Right atrium auricular region (tissue), 2 donors: Measurements from ENCODE around the gene RNF183. TPM values are rescaled to one million over a fixed set of nuclear protein-coding genes. Genes with fewer than 3 reads are reported as not detected.
"Not testable (repeated sequence)": the region's sequence is repeated elsewhere in the genome, so short reads cannot be mapped to it uniquely, and the experiment has no call there.

Experiments used
- DNase-seq: peaks from one replicate; pipeline ENCODE4 v3.0.0-alpha.2; 2019; ENCODE audit warnings: low spot score
- H3K27ac ChIP-seq, 2 donors: fragments of 200-600 bp; sonication (generic); 1 replicate in 1 of 2; 2 replicates in 1 of 2; pipeline ENCODE4 v1.5.1; 2016 to 2019
- H3K27me3 ChIP-seq, 2 donors: fragments of 200-600 bp; sonication (generic); one replicate each; pipeline versions ENCODE4 v1.5.1 to v1.6.0; 2017 to 2019
- H3K36me3 ChIP-seq: fragments of 200-600 bp; sonication (generic); one replicate; pipeline ENCODE4 v1.5.1; 2016
- H3K4me1 ChIP-seq, 2 donors: fragments of 200-600 bp; sonication (generic); one replicate each; pipeline versions ENCODE4 v1.5.1 to v1.6.0; 2017 to 2019
- H3K4me3 ChIP-seq, 2 donors: fragments of 200-600 bp; sonication (generic); 1 replicate in 1 of 2; 2 replicates in 1 of 2; pipeline ENCODE4 v1.5.1; 2017 to 2019; ENCODE audit warnings: mild to moderate bottlenecking in 1 of 2, moderate library complexity in 1 of 2
- H3K9me3 ChIP-seq, 2 donors: fragments of 200-600 bp; sonication (generic); one replicate each; pipeline ENCODE4 v1.5.1; 2019
- total RNA-seq, 2 donors: library from RNA; depleted of rRNA; stranded (reverse); fragments of >200 nt; gene quantifications; one replicate each; pipeline ENCODE4 v1.1.0, GENCODE V29; 2016
- TF ChIP-seq, protein P1 (sequence below), 2 donors: fragments of 200-600 bp; sonication (generic); IDR thresholded peaks; one replicate each; pipeline ENCODE4 v1.5.1; 2019; ENCODE audit warnings: antibody characterized with exemption in 2 of 2

Gene RNF183
- total RNA-seq, 2 donors from 2014 or later: not detected

DNA sequence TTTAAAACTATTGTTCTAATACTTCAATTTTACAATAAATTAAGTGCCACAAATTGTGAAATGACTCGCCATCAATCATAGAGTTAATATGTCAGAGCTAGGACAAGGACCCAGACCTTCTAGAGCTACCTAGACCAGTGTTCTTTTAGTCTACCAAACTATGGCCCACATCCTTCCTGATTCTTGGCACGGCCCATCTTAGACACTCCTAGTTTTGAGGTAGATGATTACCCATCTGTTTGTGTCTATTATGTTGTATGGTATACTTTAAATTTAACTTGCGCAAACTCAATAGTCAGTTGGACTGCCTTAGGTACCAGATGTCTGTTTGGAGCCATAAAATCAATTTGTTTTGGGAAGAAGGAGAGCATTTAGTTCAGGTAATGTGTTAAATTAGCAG is 45.3 kb downstream of the RNF183 start:
- peaks cover 48% of the 10 kb centered on the region for H3K36me3 ChIP-seq
- no peak for DNase-seq
- H3K4me3 ChIP-seq: no peak overlapping the region

DNA sequence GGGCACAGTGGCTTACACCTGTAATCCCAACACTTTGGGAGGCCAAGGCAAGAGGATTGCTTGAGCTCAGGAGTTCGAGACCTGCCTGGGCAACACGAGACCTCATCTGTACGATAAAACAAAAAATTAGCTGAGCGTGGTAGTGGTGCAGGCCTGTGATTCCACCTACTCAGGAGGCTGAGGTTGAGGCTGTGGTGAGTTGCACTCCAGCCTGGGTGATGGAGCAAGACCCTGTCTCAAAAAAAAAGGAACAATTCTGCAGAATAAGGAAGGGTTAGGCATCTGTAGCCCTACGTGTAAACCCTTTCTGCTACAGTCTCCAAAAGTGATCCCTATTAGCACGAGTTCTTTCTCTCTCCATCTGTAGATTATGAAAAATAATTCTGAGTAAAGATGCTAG is 47.7 kb downstream of the RNF183 start:
- no peaks in the 10 kb centered on the region for H3K9me3 ChIP-seq
- H3K36me3 ChIP-seq: peaks cover 31% of the 10 kb centered on the region
- H3K27me3 ChIP-seq: no peaks in the 10 kb centered on the region
- H3K4me1 ChIP-seq: no peaks in the 10 kb centered on the region
- DNase-seq: no peak
- TF ChIP-seq, protein P1, sequence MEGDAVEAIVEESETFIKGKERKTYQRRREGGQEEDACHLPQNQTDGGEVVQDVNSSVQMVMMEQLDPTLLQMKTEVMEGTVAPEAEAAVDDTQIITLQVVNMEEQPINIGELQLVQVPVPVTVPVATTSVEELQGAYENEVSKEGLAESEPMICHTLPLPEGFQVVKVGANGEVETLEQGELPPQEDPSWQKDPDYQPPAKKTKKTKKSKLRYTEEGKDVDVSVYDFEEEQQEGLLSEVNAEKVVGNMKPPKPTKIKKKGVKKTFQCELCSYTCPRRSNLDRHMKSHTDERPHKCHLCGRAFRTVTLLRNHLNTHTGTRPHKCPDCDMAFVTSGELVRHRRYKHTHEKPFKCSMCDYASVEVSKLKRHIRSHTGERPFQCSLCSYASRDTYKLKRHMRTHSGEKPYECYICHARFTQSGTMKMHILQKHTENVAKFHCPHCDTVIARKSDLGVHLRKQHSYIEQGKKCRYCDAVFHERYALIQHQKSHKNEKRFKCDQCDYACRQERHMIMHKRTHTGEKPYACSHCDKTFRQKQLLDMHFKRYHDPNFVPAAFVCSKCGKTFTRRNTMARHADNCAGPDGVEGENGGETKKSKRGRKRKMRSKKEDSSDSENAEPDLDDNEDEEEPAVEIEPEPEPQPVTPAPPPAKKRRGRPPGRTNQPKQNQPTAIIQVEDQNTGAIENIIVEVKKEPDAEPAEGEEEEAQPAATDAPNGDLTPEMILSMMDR (IDR thresholded peaks at IDR 0.05): no peak
- H3K27ac ChIP-seq: no peak overlapping the region
- H3K4me3 ChIP-seq: no peak overlapping the region

More for the DNA sequence above, 45.3 kb downstream of the RNF183 start:
- Histone ChIP-seq H3K9me3 (no peaks in the 10 kb centered on the region), H3K4me1 (no peaks in the 10 kb centered on the region), H3K27ac (no peak overlapping the region), H3K27me3 (no peaks in the 10 kb centered on the region)
- TF ChIP-seq, protein P1 (IDR thresholded peaks at IDR 0.05): no peak

DNA sequence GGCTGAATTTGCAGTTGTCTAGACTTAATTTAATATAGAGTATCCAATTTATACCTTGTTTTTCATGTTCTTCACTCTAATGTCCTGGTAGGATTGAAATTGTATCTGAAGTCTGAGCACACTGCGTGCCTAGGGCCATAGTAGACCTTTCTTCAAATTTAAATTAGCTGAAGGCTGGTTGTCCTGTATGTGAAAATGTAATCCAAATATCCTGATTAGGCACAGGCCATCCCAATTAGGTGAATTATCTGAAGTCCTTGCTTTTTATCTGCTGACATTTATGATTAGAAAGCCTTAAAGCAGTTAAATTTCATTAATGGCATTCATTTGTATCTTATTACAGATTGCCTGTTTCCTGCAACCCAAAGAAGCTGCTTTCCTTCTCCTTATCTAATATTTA is 48.2 kb downstream of the RNF183 start:
- no peaks in the 10 kb centered on the region for H3K27me3 ChIP-seq
- no peaks in the 10 kb centered on the region for H3K9me3 ChIP-seq
- peaks cover 27% of the 10 kb centered on the region for H3K36me3 ChIP-seq
- TF ChIP-seq, protein P1 (IDR thresholded peaks at IDR 0.05): no peak
- no peak for DNase-seq
- H3K4me3 ChIP-seq: no peak overlapping the region
- H3K27ac ChIP-seq: no peak overlapping the region
- H3K4me1 ChIP-seq: no peaks in the 10 kb centered on the region

DNA sequence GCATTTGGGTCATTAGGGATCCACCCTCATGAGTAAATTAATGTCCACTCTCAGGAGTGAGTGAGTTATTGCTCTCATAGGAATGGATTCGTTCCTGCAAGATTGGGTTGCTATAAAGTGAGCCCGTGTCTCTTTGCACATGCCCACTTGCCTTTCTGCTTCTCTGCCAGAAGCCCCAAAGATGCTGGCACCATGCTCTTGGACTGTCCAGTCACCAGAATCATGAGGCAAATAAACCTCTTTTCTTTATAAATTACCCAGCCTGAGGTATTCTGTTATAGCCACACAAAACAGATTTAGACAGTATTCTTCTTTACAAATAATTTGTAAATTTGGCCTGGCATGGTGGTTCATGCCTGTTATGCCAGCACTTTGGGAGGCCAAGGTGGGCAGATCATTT is 52.4 kb downstream of the RNF183 start:
- no peak for DNase-seq
- TF ChIP-seq, protein P1 (IDR thresholded peaks at IDR 0.05): no peak
- H3K9me3 ChIP-seq: no peaks in the 10 kb centered on the region
- H3K36me3 ChIP-seq: no peaks in the 10 kb centered on the region
- H3K4me3 ChIP-seq: no peak overlapping the region
- H3K27me3 ChIP-seq: no peaks in the 10 kb centered on the region
- H3K4me1 ChIP-seq: no peaks in the 10 kb centered on the region
- no peak overlapping the region for H3K27ac ChIP-seq

DNA sequence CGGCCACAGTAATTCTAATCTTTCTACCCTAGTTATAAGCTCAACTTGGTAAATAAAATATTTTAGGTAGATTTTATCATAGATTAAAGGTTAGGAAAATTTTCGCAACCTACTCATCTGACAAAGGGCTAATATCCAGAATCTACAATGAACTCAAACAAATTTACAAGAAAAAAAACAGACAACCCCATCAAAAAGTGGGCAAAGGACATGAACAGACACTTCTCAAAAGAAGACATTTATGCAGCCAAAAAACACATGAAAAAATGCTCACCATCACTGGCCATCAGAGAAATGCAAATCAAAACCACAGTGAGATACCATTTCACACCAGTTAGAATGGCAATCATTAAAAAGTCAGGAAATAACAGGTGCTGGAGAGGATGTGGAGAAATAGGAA is 53.5 kb downstream of the RNF183 start:
- not testable (repeated sequence) for H3K4me3 ChIP-seq, H3K9me3 ChIP-seq, H3K36me3 ChIP-seq, H3K4me1 ChIP-seq, H3K27ac ChIP-seq, H3K27me3 ChIP-seq, DNase-seq

DNA sequence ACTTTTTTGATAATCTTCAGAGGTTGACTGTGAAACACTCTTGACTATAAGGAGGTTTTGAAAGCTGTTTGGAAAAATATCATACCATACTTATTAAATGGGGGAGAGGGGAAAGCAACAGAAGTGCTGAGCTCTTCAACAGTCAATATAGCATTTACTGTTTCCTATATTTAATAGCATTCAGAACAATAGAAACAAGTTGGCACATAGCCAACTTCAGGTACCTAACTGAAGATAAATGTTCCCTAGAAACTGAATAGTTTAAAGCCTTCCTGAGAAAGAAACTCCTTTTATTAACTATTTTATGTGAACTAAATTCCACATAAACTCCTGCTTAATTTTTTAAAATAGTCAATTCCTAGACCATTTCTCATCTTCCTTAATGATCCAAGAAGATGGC is 55.5 kb downstream of the RNF183 start:
- DNase-seq: no peak
- TF ChIP-seq, protein P1 (IDR thresholded peaks at IDR 0.05): no peak
- Histone ChIP-seq H3K27me3 (no peaks in the 10 kb centered on the region), H3K27ac (no peak overlapping the region), H3K36me3 (no peaks in the 10 kb centered on the region), H3K9me3 (no peaks in the 10 kb centered on the region), H3K4me3 (no peak overlapping the region), H3K4me1 (no peaks in the 10 kb centered on the region)

Other genes with a start within 250 kb of the RNF183 start
- 1 to 10 TPM; 1.0 to 2.2 TPM for gene ZFP37, start 246.7 kb downstream of the RNF183 start, total RNA-seq
- 10 to 100 TPM in 1 of 2 donors, 1 to 10 TPM in 1; 9.5 to 19.5 TPM for gene SLC31A2, start 152.4 kb downstream of the RNF183 start, total RNA-seq
- gene FKBP15, start 82.1 kb downstream of the RNF183 start, total RNA-seq: 10 to 100 TPM; 14.7 to 16.6 TPM
- gene SLC31A1, start 81.8 kb downstream of the RNF183 start, total RNA-seq: 10 to 100 TPM; 10.0 to 11.1 TPM
- gene CDC26, start 27.8 kb downstream of the RNF183 start, total RNA-seq: 10 to 100 TPM; 31.7 to 42.6 TPM
- gene PRPF4, start 27.7 kb downstream of the RNF183 start, total RNA-seq: 10 to 100 TPM in 1 of 2 donors, 1 to 10 TPM in 1; 8.7 to 11.1 TPM
- gene WDR31, start 36.9 kb upstream of the RNF183 start, total RNA-seq: 1 to 10 TPM; 2.3 to 4.6 TPM
- 1 to 10 TPM in 1 of 2 donors, under 1 TPM in 1; 0.48 to 3.8 TPM for gene BSPRY, start 46.2 kb upstream of the RNF183 start, total RNA-seq
- gene HDHD3, start 73.6 kb upstream of the RNF183 start, total RNA-seq: 10 to 100 TPM; 20.0 to 25.6 TPM
- 10 to 100 TPM; 16.2 to 17.8 TPM for gene ALAD, start 97.9 kb upstream of the RNF183 start, total RNA-seq
- gene POLE3, start 107.3 kb upstream of the RNF183 start, total RNA-seq: 10 to 100 TPM; 17.9 to 21.5 TPM
- not detected for gene C9orf43, start 107.4 kb upstream of the RNF183 start, total RNA-seq
- gene RGS3, start 160.4 kb upstream of the RNF183 start, total RNA-seq: 100 to 1,000 TPM; 112 to 184 TPM